H7 (cell line): ENCODE measurements around the gene RNU6-1. TPM values are rescaled to one million over a fixed set of nuclear protein-coding genes. Genes with fewer than 3 reads are reported as not detected.

Source experiments
- DNase-seq: peaks from one replicate; pipeline ENCODE4 v3.0.0; 2012
- H3K27me3 ChIP-seq: 2 replicates; pipeline ENCODE4 v1.6.0; 2011; ENCODE audit warnings: mild to moderate bottlenecking, low read length; ENCODE audit not compliant: control insufficient read depth, insufficient read depth
- H3K36me3 ChIP-seq: replicated peaks from 2 replicates; pipeline ENCODE4 v1.5.1; 2011; ENCODE audit warnings: low read length; ENCODE audit not compliant: control insufficient read depth, insufficient read depth
- H3K4me3 ChIP-seq: 2 replicates; pipeline ENCODE4 v1.5.1; 2011; ENCODE audit warnings: low read depth, mild to moderate bottlenecking, control low read depth, low read length, moderate library complexity; ENCODE audit not compliant: insufficient read depth
- total RNA-seq: library from RNA; depleted of rRNA; stranded (reverse); fragments of >200 nt; shearing (Covaris generic); gene quantifications from 2 replicates; pipeline ENCODE4 v1.2.3, GENCODE V29; 2014

The RNU6-1 gene
- total RNA-seq, 1 experiment from 2014 or later, result not detected

DNA sequence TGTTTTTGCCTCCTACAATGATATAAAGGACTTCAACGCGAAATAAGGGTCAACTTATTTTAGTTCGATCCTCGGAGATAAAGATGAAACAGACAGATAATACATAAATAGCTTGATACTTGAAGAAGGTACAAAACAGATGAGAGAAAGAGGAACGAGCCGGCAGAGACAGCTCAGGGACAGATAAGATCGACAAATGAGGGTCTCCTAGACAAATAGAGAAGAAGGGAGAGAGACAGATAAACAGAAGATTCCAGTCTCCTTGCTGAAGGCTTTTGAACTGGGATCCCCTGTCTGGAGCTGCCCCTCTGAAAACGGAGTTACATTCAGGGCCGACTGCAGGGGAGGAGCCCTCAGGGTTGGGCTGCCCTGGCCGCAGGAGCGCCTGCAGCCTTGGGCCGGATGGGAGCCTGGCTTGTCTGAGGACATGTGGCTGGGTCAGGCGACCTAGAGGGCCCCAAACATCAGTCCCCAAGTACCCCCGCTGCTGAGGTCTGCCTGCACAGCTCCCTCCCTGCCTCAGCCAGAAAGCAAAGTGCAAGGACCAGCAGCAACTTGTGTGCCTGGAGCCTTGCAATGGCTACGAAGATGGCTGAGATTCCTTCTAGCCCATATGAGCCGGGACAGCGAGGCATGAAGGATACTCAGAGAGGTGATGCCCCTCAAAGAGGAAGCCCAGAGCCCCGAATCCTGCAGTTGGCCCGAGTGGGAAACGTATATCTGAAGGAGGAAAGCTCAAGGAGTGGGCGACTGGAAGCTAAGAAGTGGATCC lies 15.5 kb downstream of the RNU6-1 start:
- DNase-seq, result peak; percentile 77
- Histone ChIP-seq H3K4me3 (no peak overlapping the region), H3K36me3 (no peaks in the 10 kb centered on the region), H3K27me3 (peaks cover 99% of the 10 kb centered on the region)

- Histone ChIP-seq H3K36me3 (no peaks in the 10 kb centered on the region), H3K27me3 (peaks cover 98% of the 10 kb centered on the region), H3K4me3 (no peak overlapping the region)
- DNase-seq, result peak; percentile 74
Observed at GRCh38 chr15:67823314-67824196, 16.3 kb downstream of the RNU6-1 start.

DNA sequence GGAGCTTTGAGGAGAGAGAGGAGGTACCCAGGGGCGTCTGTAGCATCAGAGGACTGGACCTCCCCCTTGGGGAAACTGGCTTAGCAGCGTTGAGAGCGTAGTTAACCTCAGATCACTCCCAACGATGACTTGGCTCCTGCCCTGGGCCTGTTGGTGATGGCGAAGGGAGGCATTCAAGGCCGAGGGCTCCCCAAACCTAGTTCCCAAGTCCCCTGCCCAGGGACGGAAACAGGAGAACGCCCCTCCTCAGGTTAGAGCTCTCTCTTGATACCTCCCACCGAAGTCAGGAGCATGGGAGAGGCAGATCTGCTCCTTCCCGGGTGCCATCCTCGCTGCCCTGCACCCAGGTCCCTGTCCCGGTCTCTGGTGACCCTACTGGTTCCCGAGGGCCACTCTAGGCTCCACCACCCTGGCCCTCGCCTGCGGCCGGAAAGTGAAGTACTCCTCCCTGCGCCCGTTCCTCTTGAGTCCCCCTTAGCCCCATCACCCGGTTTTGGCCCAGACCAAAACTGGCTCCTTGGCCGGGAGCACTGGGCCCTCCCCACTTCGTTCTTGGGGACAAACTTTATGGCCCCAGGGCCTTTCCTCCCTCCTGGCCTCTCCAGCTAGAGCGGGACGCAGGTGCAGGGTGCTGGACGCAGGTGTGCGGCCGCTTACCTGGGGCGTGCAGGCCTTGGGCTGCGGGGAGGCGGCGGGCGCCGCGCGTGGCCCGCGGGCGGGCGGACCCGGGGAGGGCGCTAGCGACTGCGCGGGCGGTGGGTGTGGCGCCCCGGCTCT lies 17.1 kb downstream of the RNU6-1 start:
- peak; percentile 83 for DNase-seq
- peaks cover 98% of the 10 kb centered on the region for H3K27me3 ChIP-seq
- no peak overlapping the region; the same call in 1 of the 2 replicates for H3K4me3 ChIP-seq
- no peaks in the 10 kb centered on the region for H3K36me3 ChIP-seq

DNA sequence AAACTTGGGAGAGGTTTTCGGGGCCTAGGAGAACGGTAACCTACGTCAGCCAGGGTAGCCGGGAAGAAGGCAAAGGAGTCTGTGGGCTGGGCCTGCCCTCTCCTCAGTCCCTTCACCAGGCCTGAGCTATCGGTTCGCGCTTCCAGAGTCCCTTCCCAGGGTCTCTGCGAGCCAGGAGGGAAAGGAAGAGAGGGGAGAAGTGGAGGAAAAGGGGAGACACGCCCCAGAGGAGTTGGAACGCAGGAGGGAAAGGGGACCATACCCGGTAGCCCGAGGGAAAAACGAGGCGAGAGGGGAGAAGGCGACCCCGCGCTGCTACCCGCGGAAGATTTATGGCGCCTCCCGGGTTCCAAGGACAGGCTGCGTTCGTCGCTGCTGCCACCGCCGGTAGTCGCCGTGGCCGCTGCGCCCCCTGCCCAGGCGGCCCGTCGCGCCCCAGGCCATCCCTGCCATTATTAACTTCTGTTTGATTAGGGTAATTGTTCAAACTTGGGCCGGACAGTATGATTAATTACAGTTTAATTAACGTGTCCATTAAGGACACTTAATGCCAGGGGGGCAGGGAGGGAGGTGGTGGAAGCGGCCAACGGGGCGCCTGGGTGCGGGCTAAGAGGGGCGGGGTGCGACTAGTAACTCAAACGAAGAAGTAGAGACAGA lies 17.9 kb downstream of the RNU6-1 start:
- peak; percentile 71 for DNase-seq
- no peaks in the 10 kb centered on the region for H3K36me3 ChIP-seq
- no peak overlapping the region for H3K4me3 ChIP-seq
- peaks cover 94% of the 10 kb centered on the region for H3K27me3 ChIP-seq

- Histone ChIP-seq H3K36me3 (no peaks in the 10 kb centered on the region), H3K27me3 (peaks cover 86% of the 10 kb centered on the region), H3K4me3 (no peak overlapping the region)
- DNase-seq, result peak; percentile 95
Observed at GRCh38 chr15:67820992-67821783, 18.7 kb downstream of the RNU6-1 start.

DNA sequence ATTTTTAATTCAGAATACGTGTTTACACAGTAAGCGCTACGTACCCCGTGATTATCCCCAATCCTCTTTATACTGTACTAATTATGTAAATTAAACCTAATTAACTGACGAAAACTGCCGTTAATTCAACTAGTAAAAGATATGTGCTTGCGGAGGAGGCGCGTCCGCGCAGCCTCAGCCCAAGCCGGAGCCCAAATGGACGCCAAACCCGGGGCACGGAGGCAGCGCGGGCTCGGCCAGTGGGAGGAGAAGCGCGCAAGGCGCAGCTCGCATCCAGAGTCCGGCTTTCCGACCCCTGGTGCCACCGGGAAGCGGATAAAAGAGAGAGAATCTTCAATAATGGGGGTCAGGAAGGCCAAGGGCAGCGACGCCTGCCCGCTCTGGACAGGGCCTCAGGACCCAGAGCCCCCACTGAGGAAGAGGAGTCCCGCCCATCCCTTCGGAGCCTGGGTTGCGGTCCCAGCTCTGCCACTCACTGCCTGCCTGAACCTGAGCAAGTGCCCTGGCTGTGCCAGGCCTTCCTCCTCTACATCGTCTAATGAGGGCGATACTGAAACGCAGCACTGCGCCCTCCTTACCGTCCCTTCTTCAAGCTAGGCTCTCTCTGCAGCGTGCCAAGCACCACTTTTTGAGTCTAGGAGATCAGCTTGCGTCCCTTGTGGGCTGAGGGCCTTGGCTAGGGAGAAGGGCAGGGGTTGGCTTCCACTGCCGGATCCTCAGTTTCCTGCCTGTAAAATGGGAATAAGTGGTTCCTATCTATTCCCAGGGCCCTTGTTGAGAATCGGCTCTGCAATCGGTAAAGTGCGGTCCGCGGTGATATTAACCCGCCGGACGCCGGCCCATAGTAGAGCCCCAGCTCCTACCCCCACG lies 19.5 kb downstream of the RNU6-1 start:
- Histone ChIP-seq H3K4me3 (no peak overlapping the region), H3K27me3 (peaks cover 78% of the 10 kb centered on the region), H3K36me3 (no peaks in the 10 kb centered on the region)
- peak; percentile 79 for DNase-seq

- Histone ChIP-seq H3K4me3 (no peak overlapping the region), H3K36me3 (no peaks in the 10 kb centered on the region), H3K27me3 (peaks cover 72% of the 10 kb centered on the region)
- peak; percentile 80 for DNase-seq
Observed at GRCh38 chr15:67819636-67820035, 20.2 kb downstream of the RNU6-1 start.

GRCh38 chr15:67818464-67818863 lies 21.4 kb downstream of the RNU6-1 start:
- Histone ChIP-seq H3K4me3 (no peak overlapping the region), H3K36me3 (no peaks in the 10 kb centered on the region), H3K27me3 (peaks cover 60% of the 10 kb centered on the region)
- DNase-seq, result no peak

- peaks cover 42% of the 10 kb centered on the region for H3K27me3 ChIP-seq
- DNase-seq, result no peak
- H3K4me3 ChIP-seq, result no peak overlapping the region
- H3K36me3 ChIP-seq, result no peaks in the 10 kb centered on the region
Observed at GRCh38 chr15:67816668-67817067, 23.2 kb downstream of the RNU6-1 start.

DNA sequence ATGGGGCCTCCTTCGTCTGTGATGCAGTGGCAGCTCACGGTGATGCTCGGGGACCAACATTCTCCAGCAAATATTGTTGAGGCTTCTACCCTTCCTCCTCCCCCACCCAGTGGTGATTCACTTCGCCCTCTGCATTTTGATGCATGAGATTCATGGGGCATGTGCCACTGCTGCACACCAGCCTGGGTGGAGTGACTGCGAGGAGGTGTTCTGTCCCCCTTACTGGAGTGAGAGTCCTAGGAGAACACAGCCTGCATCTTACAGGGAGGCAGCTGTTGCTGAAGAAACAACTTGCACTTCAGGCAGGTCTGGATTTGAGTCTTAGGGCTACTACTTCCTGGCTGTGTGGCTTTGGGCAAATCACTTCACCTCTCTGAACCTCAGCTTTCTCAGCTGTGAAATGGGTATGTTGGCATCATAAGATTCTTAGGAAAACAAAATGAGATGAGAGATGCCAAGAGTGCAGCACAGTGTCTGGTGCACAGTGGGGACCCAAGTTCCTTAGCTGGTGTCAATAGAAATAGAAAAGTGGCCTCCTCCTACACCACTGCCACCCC lies 24.7 kb downstream of the RNU6-1 start:
- Histone ChIP-seq H3K36me3 (no peaks in the 10 kb centered on the region), H3K27me3 (peaks cover 26% of the 10 kb centered on the region), H3K4me3 (no peak overlapping the region)
- peak; percentile 7 for DNase-seq

- H3K27me3 ChIP-seq, result peaks cover 8% of the 10 kb centered on the region
- DNase-seq, result peak; percentile 2
- H3K4me3 ChIP-seq, result no peak overlapping the region
- H3K36me3 ChIP-seq, result no peaks in the 10 kb centered on the region
Observed at GRCh38 chr15:67813104-67813634, 26.7 kb downstream of the RNU6-1 start.

DNA sequence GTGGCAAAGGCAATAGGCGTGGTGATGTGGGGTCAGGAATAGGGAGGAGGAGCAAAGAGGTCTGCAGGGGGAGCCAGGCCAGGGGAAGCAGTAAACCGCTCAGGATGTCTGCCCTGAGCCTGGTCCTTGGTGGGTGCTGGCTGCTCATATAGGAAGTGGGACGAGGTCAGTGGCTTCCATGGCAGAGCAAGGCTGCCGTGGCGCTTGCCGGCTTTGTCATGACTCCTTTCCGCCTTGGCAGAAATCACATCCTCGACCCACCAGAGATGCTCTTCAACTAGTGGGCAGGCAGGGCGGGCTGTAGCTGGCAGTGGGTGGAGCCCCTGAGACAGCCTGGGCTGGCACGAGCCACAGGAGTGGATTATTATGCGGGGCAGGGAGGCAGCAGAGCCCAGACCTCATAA lies 27.6 kb downstream of the RNU6-1 start:
- no peaks in the 10 kb centered on the region for H3K36me3 ChIP-seq
- peak; percentile 70 for DNase-seq
- H3K4me3 ChIP-seq, result no peak overlapping the region
- H3K27me3 ChIP-seq, result peaks cover 1% of the 10 kb centered on the region
